TTC549 (cell line): ENCODE results near the gene CEACAM21.
A peak's percentile ranks its signal among the peaks of the same experiment; 100 is the strongest.

Experiments used
- FAIRE-seq: peaks from 2 replicates; lab custom pipeline; 2012; peaks lifted over from hg19 to GRCh38; lab: Jason Lieb, UNC

Gene CEACAM21

DNA sequence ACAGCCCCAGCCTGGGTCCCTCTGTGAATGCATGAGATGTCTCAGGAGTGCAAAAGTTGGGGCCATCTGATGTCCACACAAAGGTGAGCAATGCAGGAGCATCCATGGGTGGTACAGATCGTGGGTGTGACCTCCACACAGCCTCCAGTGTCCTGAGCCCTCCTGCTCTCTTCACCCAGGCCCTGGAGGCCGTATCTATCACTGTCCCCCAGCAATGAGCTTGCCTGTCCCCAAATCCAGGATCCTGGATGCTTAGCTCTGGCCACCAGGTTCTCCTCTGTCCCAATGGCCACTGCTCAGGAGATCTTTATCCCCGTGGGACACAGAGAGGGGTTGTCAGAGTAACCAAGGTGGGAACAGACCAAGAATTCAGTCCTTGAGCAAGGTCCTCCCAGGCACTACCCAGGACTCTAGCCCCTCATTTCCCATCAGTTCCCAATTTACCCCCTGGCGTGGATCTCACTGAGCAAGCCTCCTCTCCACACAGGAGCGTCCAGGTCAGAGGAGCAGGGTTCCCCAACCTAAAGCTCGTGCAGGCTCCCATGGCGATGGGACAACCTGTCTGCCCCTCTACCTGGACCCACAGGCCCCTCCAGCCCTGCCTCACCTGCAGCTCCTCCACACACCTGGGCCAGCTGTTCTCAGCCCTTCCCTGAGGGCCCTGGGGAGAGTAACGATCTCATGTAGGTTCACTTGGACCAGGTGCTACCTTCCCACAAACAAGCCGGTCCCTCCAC is 11.3 kb downstream of the CEACAM21 start:
- no peak for FAIRE-seq

DNA sequence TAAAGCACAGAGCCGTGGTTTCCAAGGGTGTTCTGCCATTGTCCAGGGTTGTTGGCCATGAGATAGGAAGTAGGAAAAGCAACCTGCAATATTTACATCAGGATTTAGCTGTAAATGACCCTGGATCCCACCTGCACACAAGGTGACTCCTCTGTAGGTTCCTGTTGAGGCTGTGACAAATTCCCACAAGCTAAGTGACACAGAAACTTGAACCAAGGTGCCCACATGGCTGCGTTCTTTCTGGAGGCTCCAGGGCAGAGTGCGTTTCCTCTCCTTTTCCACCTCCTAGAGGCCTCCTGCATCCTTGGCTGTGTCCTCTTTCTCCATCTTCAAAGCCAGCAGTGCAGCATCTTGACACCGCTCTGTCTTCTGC is 11.9 kb downstream of the CEACAM21 start:
- no peak for FAIRE-seq

DNA sequence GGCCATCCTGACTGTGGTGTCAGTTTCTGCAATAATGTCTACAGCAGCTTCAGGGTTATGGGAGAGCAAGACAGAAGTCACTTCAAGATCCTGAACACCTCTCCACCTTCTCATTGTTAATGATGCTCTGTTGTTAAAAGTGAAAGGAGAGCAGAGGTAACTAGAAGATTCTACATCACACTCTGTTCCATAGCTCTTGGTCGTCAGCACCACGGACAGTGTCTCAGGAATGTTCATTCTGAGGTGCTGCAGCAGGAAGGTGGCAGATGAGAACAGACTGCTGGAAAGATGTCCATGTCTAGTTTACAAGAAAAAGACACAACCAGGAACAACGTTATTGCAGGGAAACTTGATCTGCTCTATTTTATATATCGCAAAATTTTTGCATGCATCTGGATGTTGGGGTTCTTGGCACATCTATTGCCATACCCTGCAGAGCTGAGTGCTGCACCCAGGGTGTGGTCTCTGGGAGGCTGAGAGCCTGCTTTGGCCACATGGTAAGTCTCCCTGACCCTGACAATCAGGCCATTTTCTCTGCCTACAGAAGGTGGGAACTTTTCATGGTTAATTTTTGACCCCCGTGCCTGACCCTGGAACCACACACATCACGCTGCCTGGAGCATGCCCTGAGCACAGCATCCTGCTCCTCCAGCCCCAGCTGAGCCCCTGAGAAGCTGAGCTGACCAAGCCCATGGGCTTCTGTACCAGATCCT is 12.7 kb downstream of the CEACAM21 start:
- no peak for FAIRE-seq

DNA sequence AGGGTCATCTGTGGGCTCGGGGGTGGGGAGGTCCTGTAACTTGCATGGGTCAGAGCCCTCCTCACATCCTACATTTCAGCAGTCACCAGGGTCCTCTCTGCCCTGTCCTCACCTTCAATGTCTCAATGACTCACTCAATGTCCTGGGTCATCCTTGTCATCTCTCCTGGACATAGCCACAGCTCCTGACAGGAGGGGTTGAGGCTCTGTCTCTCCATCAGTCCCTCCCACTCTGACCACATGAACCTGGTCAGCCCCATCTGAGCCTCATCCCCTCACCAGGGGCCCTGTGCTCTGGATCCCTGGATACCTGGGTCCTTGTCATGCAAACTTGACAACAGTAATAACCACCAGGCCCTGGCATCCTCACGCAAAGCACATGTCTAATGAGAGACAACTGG is 13.4 kb downstream of the CEACAM21 start:
- no peak for FAIRE-seq

DNA sequence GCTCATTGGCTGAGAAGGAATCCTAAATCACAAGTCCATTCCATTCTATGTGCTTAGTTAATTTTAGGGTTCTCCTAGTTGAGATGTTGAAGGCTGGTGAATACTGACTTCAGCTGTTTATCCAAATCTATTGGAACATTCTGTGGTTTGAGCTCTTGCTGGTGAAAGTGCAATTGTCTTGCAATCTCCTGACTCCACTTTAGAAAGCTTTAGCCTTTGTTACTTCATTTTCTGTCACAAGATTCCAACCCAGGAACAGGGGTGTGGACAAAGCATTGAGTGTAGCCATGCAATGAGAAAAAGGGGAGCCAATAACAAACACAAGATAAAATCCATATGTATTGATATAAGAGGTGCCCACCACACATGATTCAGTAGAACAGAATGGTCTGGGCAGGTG is 15.0 kb downstream of the CEACAM21 start:
- no peak for FAIRE-seq

DNA sequence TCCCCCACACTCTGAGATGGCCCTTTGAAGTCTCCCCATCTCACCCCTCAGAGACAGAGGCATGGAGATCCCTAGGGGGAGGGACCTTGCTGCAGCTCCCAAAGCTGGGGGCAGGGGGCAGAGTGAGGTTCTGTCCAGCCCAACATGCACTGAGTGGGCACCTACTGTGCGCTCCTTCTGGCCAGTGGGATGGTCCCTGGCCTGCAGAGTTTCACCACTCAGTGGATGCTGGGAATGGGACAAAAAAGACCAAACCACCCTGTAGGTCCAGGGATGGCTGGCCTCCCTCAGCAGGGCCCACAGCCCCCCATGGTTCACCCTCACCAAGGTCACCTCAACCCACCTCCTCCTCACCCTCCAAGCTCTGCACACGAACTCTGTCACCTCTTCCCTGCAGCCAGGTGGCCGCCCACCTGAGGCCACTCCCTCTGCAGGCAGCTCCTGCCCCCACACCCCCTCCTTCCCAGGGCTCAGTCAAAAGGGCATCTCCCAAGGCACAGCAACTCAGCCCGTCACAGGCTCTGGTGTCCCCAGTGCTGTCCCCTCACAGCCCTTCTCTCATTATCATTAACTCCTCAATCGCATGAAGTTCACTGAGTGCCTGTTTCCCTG is 16.1 kb downstream of the CEACAM21 start:
- no peak for FAIRE-seq

DNA sequence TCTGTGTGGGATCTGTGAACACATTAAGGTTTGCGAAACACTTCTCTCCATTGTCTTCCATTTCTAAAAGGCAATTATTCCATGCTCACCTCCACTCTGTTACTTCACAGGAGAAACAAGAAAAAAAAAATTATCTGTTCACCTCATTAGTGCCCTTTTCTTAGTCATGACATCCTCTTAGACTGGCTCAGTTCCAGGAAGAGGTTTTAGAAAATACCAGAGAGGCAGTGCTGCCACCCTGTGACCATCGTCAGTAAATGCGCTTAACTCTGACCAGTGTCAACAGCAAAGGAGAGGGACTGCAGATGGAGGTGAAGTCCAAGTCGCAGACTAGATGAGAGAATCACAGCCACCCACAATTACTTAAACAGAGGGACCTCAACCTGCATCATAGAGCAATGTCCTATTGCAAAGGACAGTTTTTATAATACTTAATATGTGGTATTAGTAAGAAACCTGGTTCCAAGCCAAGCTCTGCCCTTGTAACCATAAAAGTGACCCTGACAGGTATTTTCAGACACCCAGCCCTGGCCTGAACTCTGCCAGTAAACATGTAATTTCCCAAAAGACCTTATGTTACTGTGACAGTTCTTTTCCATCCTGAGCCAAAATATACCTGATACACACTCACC is 19.4 kb downstream of the CEACAM21 start:
- FAIRE-seq, result no peak

DNA sequence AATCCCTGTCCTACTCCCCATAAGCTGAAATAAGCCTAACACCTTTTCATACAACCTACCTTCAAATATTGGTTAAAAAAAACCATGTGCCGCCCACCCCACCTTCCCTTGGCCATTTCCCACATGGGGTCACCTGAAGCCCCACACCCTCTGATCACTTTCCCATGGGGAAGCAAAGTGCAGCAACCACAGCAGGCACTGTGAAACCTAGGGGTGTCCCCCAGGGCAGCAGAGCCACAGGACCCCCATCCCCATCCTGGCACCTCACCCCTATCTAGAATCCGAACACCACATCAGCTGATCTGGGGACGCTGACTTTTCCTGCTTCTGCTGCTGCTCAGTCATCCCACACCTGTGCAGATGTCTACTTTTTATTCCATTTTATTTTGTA is 19.9 kb downstream of the CEACAM21 start:
- FAIRE-seq, result no peak

DNA sequence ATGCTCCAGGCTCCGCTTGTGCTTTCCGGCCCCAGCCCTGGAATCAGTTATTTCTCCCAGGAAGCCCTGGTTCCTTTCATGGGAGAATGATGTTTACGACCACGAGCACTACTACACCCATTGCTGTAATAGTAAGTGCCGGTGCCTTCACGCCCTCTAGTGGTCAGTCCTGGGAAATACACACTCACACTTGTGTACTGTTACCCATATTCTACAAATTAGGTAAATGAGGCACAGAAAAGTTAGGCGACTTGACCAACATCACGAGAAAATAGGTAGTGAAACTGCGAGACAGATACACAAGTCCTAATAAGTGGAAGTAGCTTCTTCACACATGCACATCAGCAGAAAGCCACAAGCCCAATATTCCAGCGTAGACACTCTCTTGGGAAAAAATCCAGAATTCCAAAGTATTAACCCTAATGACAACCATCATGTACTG is 21.7 kb downstream of the CEACAM21 start:
- peak; percentile 13 for FAIRE-seq

DNA sequence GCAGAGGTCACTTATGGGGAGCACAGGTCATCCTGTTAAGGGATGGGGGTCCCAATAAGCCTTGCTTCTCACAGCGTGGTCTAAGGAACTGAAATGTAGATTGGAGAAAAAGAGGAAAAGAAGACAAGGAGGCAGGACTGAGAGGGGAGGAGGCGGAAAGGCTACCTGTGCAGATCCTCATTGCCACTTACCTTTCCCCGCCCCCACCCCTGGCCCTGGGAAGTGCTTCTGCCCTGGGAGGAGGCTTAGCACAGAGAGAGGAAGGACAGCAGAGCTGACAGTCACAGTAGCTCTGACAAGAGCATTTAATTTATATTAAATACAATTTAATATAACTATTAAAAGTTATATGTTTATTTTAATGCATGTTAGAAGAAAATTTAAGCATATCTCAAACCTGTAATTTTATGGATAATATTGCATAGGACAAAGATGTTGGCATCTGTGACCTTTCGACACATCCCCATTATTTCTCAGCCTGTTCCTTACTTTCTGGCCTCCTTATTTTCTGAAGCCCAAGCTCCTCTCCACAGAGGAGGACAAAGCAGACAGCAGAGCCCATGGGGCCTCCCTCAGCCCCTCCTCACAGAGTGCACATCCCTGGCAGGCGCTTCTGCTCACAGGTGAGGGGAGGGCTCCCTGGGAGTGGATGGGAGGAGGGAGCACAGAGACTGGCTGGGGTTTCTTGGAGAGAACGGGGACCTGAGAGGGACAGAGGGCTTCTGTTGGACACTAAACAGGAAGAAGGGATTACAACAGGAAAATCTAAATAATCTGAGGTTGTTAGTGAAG is 23.4 kb downstream of the CEACAM21 start:
- no peak for FAIRE-seq

DNA sequence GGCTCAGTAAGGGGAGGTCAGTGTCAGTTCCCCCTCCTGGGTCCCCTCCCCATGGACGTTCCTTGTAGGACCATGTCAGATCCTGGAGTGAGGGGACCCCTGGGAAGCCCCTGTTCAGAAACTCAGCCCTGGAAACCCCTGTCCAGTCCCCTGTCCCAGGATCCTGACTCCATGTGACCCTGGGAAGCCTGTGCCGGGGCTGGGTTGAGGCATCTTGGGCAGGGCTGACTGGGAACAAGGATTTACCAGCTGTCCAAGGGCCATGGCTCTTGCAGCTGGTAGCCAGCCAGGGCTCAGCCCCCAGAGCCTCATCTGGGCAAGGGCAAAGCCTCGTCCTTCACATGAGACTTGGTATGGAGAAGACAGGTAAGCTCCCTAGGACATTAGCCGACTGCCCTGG is 25.8 kb downstream of the CEACAM21 start:
- FAIRE-seq, result no peak

DNA sequence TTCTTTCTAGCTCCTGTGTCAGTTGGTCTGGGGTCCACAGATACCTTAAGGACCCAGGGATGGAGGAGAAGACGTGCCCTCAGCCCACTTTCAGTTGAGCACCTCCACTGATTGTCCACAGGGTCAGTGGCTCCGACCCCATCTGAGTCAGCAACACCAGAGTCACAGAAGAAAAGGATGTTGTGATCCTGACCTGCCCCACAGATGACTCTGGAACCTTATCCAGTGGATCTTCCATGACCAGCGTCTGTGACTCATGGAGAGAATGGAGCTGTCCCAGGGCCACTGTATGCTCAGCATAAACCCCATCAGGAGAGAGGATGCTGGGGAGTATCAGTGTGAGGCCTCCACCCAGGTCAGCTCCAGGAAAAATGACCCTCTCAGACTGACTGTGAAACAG is 28.9 kb downstream of the CEACAM21 start:
- FAIRE-seq, result no peak

DNA sequence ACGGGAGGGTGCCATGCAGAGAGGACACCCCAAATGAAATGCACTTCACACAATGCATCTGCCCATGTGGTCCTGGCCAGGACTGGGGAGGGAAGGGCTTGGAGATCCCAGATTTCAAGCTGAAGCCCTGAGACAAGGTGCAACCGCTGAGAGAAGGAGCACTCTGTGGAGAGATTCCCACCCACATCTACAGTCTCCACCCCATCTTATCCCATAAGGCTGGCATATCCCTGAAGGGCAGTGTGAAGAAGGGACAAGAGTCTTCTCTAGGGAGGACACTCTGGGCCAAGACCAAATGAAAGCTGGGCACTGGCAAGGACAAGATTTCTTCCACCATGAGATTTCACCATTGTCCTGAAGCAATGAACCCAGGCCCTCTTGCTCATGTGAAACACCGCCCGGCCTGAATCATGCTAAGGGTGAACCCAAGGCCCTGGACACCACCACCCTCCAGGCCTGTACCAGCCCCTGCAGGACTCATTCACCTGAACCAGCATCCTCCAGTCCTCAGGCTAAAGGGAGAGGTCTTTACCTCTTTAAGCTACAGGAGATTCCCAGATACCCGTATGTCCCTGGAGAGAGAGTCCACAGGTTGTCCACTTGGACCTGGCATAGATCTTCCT is 30.4 kb downstream of the CEACAM21 start:
- no peak for FAIRE-seq

DNA sequence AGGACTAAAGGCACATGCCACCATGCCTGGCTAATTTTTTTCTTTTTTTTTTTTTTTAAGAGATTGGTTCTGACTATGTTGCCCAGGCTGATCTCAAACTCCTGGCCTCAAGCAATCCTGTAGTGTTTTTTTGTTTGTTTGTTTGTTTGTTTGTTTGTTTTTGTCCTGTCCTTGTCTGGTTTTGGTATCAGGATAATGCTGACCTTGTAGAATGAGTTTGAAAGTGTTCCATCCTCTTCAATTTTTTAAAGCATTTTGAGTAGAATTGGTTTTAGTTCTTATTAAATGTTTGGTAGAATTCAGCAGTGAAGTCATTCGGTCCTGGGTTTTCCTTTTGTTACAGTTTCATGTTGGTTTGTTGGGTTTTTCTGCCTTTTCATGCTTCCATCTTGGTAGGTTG is 31.7 kb downstream of the CEACAM21 start:
- no peak for FAIRE-seq

DNA sequence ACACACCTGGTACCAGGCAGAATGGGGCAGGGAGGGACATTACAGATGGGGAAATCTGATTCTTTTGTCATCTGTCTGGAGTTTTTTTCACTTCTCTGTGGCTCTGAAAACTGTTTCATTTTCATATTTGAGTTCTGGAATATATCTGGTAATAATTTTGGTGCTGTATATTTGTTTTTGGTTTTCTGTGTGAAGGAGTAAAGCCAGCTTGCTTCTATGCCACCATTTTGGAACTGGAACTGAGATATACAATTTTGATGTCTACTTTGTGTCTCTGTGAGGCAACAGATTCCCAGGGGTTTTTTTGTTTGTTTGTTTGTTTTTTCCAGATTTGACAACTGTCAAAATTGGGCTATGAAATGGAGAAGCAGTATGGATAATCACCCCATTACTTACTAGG is 34.8 kb downstream of the CEACAM21 start:
- no peak for FAIRE-seq

DNA sequence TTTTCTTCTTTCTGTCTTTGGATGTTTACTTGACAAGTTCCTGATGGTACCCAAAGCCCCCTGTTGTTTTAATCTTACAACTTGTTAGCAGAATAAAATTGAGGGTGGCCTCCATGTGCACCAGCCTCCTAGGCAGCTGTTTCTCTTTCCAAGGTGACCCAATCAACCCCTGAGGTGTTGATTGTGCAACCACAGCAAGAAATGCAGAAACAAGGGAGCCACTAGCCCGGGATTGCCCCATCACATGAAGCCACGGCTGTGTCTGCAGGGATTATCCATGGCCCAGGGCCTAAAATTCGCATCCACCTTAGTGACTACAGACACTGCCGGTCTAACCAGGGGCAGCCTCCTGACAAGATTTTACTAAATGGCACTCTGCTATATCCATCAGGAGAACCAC is 36.5 kb downstream of the CEACAM21 start:
- FAIRE-seq, result no peak

DNA sequence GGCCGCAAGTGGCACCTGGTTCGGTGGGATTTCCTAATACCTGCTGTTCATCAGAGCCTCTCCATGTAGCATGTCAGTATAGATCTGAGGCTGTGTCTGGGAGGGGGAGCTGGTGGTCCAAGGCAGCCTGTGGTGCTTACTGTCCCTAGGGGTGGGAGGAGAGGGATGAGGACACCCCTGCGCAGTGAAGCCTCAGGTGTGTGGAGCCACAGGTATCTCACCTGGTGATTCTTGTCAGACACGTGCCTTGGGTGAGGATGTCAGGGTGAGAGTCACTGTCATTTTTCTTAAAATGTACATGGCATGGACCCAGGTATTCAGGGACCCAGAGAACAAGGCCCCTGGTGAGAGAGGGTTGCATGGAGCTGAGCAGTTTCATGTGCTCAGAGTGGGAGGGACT is 39.2 kb downstream of the CEACAM21 start:
- FAIRE-seq, result no peak

DNA sequence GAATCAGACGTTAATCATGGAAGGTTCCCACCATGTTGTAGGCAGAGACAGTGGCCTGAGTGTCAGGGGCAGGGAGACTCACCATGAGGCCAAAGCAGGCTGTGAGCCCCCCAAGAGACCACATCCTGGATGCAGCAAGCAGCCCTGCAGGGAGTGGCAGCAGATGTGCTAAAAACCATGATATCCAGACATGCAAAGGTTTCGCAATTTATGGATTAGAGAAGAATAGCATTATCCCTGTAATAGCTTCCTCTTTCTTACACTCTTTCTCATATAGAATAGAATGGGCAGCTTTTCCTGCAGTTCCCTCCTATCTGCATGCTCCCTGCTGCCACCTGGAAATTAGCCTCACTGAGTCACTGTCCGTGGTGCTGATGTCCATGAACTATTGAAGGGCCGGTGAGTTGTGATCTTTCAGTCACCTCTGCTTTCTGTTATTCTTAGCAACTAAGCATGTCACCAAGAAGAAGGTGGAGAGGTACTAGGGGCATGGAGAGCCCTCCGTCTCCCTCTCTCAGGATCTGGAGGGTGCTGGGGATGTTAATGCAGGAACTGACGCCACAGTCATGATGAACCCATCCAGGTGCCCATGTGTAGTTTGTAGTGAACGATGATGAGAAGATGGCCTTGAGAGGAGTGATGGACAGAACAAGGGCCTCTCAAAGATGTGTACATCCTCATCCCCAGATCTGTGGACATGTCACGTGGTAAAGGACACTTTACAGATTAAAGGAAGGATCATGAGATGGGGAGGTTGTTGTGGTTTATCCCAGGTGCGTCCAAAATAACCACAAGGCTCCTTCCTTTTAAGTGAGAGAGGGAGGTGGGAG is 41.0 kb downstream of the CEACAM21 start:
- no peak for FAIRE-seq

DNA sequence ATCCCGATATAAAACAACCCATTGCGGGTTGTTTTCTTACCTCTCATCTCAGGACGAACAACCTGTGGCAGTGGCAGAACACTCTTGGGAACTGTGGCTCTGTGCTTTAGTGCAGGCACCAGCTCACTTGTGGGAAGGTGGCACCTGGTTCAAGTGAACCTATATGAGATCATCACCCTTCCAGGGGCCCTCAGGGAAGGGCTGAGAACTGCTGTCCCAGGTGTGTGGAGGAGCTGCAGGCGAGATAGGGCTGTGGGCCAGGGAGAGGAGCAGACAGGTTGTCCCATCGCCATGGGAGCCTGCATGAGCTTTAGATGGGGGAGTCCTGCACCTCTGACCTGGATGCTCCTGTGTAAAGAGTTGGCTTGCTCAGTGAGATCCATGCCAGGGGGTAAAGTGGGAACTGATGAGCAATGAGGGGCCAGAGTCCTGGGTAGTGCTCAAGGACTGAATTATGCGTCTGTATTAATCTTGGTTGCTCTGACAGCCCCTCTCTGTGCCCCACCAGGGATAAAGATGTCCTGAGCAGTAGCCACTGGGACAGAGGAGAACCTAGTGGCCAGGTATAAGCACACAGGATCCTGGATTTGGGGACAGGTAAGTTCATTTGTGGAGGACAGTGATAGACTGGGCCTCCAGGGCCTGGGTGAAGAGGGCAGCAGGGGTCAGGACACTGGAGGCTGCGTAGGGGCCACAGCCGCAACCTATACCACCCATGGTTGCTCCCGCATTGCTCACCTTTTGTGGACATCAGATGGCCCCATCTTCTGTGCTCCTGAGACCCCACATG is 42.2 kb downstream of the CEACAM21 start:
- no peak for FAIRE-seq

DNA sequence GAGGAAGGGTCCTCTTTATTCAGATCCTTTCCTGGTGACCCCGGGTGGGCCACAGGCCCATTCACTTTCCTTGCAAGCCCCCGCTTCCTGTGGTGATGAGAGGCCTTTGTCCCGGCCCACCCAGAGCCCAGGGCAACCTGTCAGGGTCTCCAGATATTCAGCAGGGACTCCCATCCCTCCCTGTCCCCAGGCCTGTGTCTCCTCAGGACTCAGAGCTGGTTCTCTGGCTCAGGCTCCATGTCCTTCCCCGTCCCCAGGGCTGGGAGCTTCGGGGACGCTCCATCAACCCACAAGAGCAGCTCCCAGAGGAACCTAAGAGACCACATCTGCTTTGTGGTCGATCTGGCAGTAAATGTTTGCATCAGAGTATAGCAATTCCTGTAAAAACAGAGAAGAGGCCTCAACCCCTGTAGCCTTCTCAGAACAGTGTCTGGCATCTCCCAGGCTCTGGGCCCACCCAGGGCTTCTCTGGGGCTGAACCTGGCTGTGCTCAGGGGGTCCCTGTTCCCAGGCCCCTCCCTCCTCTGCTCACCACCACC is 43.1 kb downstream of the CEACAM21 start:
- FAIRE-seq, result no peak
